GM23248 (cell line): ENCODE measurements around the gene MYOM1. TPM values are rescaled to one million over a fixed set of nuclear protein-coding genes. Genes with fewer than 3 reads are reported as not detected.

Experiments used
- DNase-seq: peaks from one replicate; pipeline ENCODE4 v3.0.0-alpha.2; 2015
- H2AFZ ChIP-seq: fragments of 200-600 bp; sonication (generic); 2 replicates; pipeline ENCODE4 v1.6.1; 2016; ENCODE audit warnings: antibody characterized with exemption
- H3F3A ChIP-seq: fragments of 200-600 bp; sonication (generic); 2 replicates; pipeline ENCODE4 v1.6.1; 2016; ENCODE audit warnings: mild to moderate bottlenecking, antibody characterized with exemption, mixed run types; ENCODE audit not compliant: insufficient read depth
- H3K27ac ChIP-seq: fragments of 200-600 bp; sonication (generic); 2 replicates; pipeline ENCODE4 v1.5.1; 2016; ENCODE audit warnings: mild to moderate bottlenecking
- H3K27me3 ChIP-seq: fragments of 200-600 bp; sonication (generic); replicated peaks from 2 replicates; pipeline ENCODE4 v1.6.1; 2016; ENCODE audit warnings: mild to moderate bottlenecking; ENCODE audit not compliant: insufficient read depth
- H3K36me3 ChIP-seq: fragments of 200-600 bp; sonication (generic); 2 replicates; pipeline ENCODE4 v1.6.1; 2016; ENCODE audit warnings: low read depth, mild to moderate bottlenecking
- H3K4me1 ChIP-seq: fragments of 200-600 bp; sonication (generic); 2 replicates; pipeline ENCODE4 v1.6.1; 2016; ENCODE audit warnings: mild to moderate bottlenecking; ENCODE audit not compliant: insufficient read depth
- H3K4me2 ChIP-seq: fragments of 200-600 bp; sonication (generic); one replicate; pipeline ENCODE4 v1.6.1; 2016; ENCODE audit warnings: mild to moderate bottlenecking; ENCODE audit not compliant: unreplicated experiment
- H3K4me3 ChIP-seq: fragments of 200-600 bp; sonication (generic); 2 replicates; pipeline ENCODE4 v1.5.1; 2016; ENCODE audit warnings: mild to moderate bottlenecking
- H3K79me2 ChIP-seq: fragments of 200-600 bp; sonication (generic); 2 replicates; pipeline ENCODE4 v1.6.1; 2016; ENCODE audit warnings: mild to moderate bottlenecking; ENCODE audit not compliant: insufficient read depth
- H3K9ac ChIP-seq: fragments of 200-600 bp; sonication (generic); 2 replicates; pipeline ENCODE4 v1.6.1; 2016; ENCODE audit warnings: mild to moderate bottlenecking
- H3K9me2 ChIP-seq: fragments of 200-600 bp; sonication (generic); 2 replicates; pipeline ENCODE4 v1.6.1; 2016; ENCODE audit warnings: mixed run types, mild to moderate bottlenecking, moderate library complexity; ENCODE audit not compliant: insufficient read depth
- H3K9me3 ChIP-seq: fragments of 200-600 bp; sonication (generic); one replicate; pipeline ENCODE4 v1.6.1; 2017; ENCODE audit warnings: low read depth
- H4K20me1 ChIP-seq: fragments of 200-600 bp; sonication (generic); 2 replicates; pipeline ENCODE4 v1.6.0; 2016; ENCODE audit not compliant: insufficient read depth
- EZH2 ChIP-seq: fragments of 200-600 bp; sonication (generic); IDR thresholded peaks from 2 replicates; pipeline ENCODE4 v1.6.1; 2018; ENCODE audit warnings: antibody characterized with exemption, mild to moderate bottlenecking; ENCODE audit not compliant: insufficient read depth, poor library complexity, severe bottlenecking
- EZH2phosphoT487 ChIP-seq: fragments of 200-600 bp; sonication (generic); IDR thresholded peaks from 2 replicates; pipeline ENCODE4 v1.6.1; 2018; ENCODE audit warnings: antibody characterized with exemption, moderate library complexity, mild to moderate bottlenecking, low read depth; ENCODE audit not compliant: insufficient read depth
- WGBS, 2 experiments: methylation state at CpG; one replicate each; pipeline ENCODE4 v1.1.6; 2015 to 2017; ENCODE audit warnings: low lambda C conversion rate in 2 of 2, low coverage in 1 of 2; ENCODE audit errors: missing lambda C conversion rate in 2 of 2; 5-methylcytosine and 5-hydroxymethylcytosine counted together
- in situ Hi-C: fragments of 300-500 bp; cut with MboI; formaldehyde crosslinking; loops from 2 replicates; pipeline ENCODE4 v1.15.0; 2020
- polyA plus RNA-seq: library from polyadenylated mRNA; unstranded; fragments of >200 nt; fragmentation: Nextera tagmentation; extraction: Ambion mirVana; gene quantifications from 2 replicates; pipeline ENCODE4 v1.2.1, GENCODE V29; 2016
- total RNA-seq: library from RNA; depleted of rRNA; stranded (reverse); fragments of >200 nt; shearing (Covaris generic); gene quantifications from 2 replicates; pipeline ENCODE4 v1.2.3, GENCODE V29; 2014

Gene MYOM1
- total and polyA plus RNA-seq, 2 experiments from 2014 or later = 0.64 to 0.65 TPM

- Histone ChIP-seq H3K36me3 (no peaks in the 10 kb centered on the region), H2AFZ (no peak overlapping the region), H3K27ac (no peak overlapping the region), H3F3A (no peaks in the 10 kb centered on the region), H4K20me1 (no peaks in the 10 kb centered on the region), H3K79me2 (no peaks in the 10 kb centered on the region), H3K27me3 (no peaks in the 10 kb centered on the region), H3K9me3 (no peaks in the 10 kb centered on the region), H3K9ac (no peak overlapping the region), H3K4me2 (no peak overlapping the region), H3K9me2 (no peaks in the 10 kb centered on the region), H3K4me3 (no peak overlapping the region), H3K4me1 (no peaks in the 10 kb centered on the region)
- DNase-seq = no peak
- in situ Hi-C loops = no loop called here
- no peak for TF ChIP-seq EZH2phosphoT487
- TF ChIP-seq EZH2 = no peak
- 41 to 57% methylated on average over 1 of the region's 1 CpG for WGBS, 2 experiments
These were observed 26.4 kb downstream of the MYOM1 start for GRCh38 chr18:3193331-3193730.

GRCh38 chr18:3192752-3193151, 27.0 kb downstream of the MYOM1 start:
- 94 to 96% methylated on average over 2 of the region's 2 CpGs for WGBS, 2 experiments
- in situ Hi-C loops = no loop called here

GRCh38 chr18:3192286-3192685, 27.5 kb downstream of the MYOM1 start:
- Histone ChIP-seq H3K79me2 (no peaks in the 10 kb centered on the region), H3F3A (no peaks in the 10 kb centered on the region), H3K9me2 (no peaks in the 10 kb centered on the region), H3K4me3 (no peak overlapping the region), H3K27ac (no peak overlapping the region), H4K20me1 (no peaks in the 10 kb centered on the region), H2AFZ (no peak overlapping the region), H3K4me2 (no peak overlapping the region), H3K9me3 (no peaks in the 10 kb centered on the region), H3K27me3 (no peaks in the 10 kb centered on the region), H3K4me1 (no peaks in the 10 kb centered on the region), H3K36me3 (no peaks in the 10 kb centered on the region), H3K9ac (no peak overlapping the region)
- in situ Hi-C loops = no loop called here
- no peak for DNase-seq
- TF ChIP-seq EZH2phosphoT487 (no peak), EZH2 (no peak)

More at GRCh38 chr18:3192752-3193151, 27.0 kb downstream of the MYOM1 start:
- no peaks in the 10 kb centered on the region for H3K27me3 ChIP-seq
- no peaks in the 10 kb centered on the region for H3K79me2 ChIP-seq
- no peak overlapping the region for H2AFZ ChIP-seq
- no peak overlapping the region for H3K4me3 ChIP-seq
- no peaks in the 10 kb centered on the region for H3K9me3 ChIP-seq
- no peaks in the 10 kb centered on the region for H3F3A ChIP-seq
- H3K9ac ChIP-seq = no peak overlapping the region
- H4K20me1 ChIP-seq = no peaks in the 10 kb centered on the region
- H3K36me3 ChIP-seq = no peaks in the 10 kb centered on the region
- H3K9me2 ChIP-seq = no peaks in the 10 kb centered on the region
- no peak overlapping the region for H3K27ac ChIP-seq
- DNase-seq = no peak
- H3K4me2 ChIP-seq = no peak overlapping the region
- TF ChIP-seq EZH2 (no peak), EZH2phosphoT487 (no peak)
- no peaks in the 10 kb centered on the region for H3K4me1 ChIP-seq

- 74 to 84% methylated on average over 2 of the region's 2 CpGs for WGBS, 2 experiments
- DNase-seq = no peak
- Histone ChIP-seq H3F3A (no peaks in the 10 kb centered on the region), H3K79me2 (no peaks in the 10 kb centered on the region), H3K4me2 (no peak overlapping the region), H3K9me2 (no peaks in the 10 kb centered on the region), H3K27me3 (no peaks in the 10 kb centered on the region), H3K27ac (no peak overlapping the region), H3K4me1 (no peaks in the 10 kb centered on the region), H4K20me1 (no peaks in the 10 kb centered on the region), H3K9ac (no peak overlapping the region), H3K36me3 (no peaks in the 10 kb centered on the region), H2AFZ (no peak overlapping the region), H3K4me3 (no peak overlapping the region), H3K9me3 (no peaks in the 10 kb centered on the region)
- no peak for TF ChIP-seq EZH2
- TF ChIP-seq EZH2phosphoT487 = no peak
- in situ Hi-C loops = no loop called here
These were observed 29.2 kb downstream of the MYOM1 start for GRCh38 chr18:3190610-3191009.

GRCh38 chr18:3189884-3190283, 29.9 kb downstream of the MYOM1 start:
- Histone ChIP-seq H3K9ac (no peak overlapping the region), H3K27ac (no peak overlapping the region), H3K9me2 (no peaks in the 10 kb centered on the region), H4K20me1 (no peaks in the 10 kb centered on the region), H3K9me3 (no peaks in the 10 kb centered on the region), H3F3A (no peaks in the 10 kb centered on the region), H3K27me3 (no peaks in the 10 kb centered on the region), H3K4me3 (no peak overlapping the region), H3K79me2 (no peaks in the 10 kb centered on the region), H3K4me2 (no peak overlapping the region), H2AFZ (no peak overlapping the region), H3K4me1 (no peaks in the 10 kb centered on the region), H3K36me3 (no peaks in the 10 kb centered on the region)
- DNase-seq = no peak
- in situ Hi-C loops = no loop called here
- TF ChIP-seq EZH2 (no peak), EZH2phosphoT487 (no peak)
- WGBS, 2 experiments = 63 to 64% methylated on average over 5 of the region's 5 CpGs
